ENCODE data around the gene CERS3.
A peak's percentile ranks its signal among the peaks of the same experiment; 100 is the strongest.

The CERS3 gene

DNA sequence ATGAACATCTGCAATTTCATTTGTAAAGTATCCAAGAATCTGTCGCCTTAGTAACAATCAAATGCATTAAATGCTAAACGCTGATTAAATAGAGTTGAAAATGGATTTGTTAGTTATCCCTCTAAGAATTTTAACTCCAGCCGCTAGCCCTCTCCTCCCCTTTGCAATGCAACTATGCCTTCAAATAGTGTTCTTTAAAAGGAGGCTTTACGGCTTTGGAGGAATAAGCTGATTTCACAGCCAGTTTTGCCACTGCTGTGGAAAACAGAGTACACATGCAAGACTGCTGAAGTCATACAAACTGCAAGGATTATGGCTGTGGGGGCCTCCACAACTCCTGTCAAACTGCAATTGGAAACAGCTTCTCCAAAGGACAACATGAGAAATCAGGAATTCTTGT is 89.2 kb downstream of the CERS3 start:
- TF ChIP-seq, protein P1, sequence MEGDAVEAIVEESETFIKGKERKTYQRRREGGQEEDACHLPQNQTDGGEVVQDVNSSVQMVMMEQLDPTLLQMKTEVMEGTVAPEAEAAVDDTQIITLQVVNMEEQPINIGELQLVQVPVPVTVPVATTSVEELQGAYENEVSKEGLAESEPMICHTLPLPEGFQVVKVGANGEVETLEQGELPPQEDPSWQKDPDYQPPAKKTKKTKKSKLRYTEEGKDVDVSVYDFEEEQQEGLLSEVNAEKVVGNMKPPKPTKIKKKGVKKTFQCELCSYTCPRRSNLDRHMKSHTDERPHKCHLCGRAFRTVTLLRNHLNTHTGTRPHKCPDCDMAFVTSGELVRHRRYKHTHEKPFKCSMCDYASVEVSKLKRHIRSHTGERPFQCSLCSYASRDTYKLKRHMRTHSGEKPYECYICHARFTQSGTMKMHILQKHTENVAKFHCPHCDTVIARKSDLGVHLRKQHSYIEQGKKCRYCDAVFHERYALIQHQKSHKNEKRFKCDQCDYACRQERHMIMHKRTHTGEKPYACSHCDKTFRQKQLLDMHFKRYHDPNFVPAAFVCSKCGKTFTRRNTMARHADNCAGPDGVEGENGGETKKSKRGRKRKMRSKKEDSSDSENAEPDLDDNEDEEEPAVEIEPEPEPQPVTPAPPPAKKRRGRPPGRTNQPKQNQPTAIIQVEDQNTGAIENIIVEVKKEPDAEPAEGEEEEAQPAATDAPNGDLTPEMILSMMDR (IDR thresholded peaks at IDR 0.05; ENCODE audit: poor library complexity, severe bottlenecking), result no peak
- H3K36me3 ChIP-seq (ENCODE audit: low read depth), result no peaks in the 10 kb centered on the region
- no peaks in the 10 kb centered on the region for H3K9me3 ChIP-seq (ENCODE audit: severe bottlenecking)
- H3K4me1 ChIP-seq (ENCODE audit: insufficient read depth, poor library complexity, severe bottlenecking), result no peaks in the 10 kb centered on the region
- no peak for ATAC-seq (ENCODE audit: low read depth)
- H3K27me3 ChIP-seq (ENCODE audit: insufficient read depth, poor library complexity, severe bottlenecking), result no peaks in the 10 kb centered on the region
- no peak overlapping the region for H3K27ac ChIP-seq (ENCODE audit: poor library complexity, severe bottlenecking)
- no peak for DNase-seq (ENCODE audit: low spot score)
- no peak overlapping the region for H3K4me3 ChIP-seq (ENCODE audit: severe bottlenecking)

DNA sequence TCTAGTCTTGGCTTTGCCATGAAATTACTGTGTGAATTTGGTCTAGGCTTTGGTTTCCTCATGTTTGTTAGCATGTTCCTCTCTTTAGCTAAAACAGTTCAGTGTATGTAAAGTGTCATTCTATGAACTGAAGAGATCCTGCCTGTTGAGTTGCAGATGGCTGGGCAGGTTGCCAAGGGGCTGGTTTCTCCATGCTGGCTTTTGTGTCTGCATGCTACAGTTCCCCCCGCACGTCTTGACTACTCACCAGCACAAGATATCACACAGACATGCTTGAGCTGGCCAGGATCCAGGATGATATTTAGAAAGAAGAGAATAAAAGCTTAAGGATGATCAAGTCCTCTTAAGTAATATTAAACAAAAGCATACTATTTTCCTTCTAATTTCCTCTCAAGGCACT is 90.2 kb downstream of the CERS3 start:
- Histone ChIP-seq H3K4me3 (ENCODE audit: severe bottlenecking) (no peak overlapping the region), H3K27ac (ENCODE audit: poor library complexity, severe bottlenecking) (no peak overlapping the region), H3K36me3 (ENCODE audit: low read depth) (no peaks in the 10 kb centered on the region), H3K4me1 (ENCODE audit: insufficient read depth, poor library complexity, severe bottlenecking) (no peaks in the 10 kb centered on the region), H3K9me3 (ENCODE audit: severe bottlenecking) (no peaks in the 10 kb centered on the region), H3K27me3 (ENCODE audit: insufficient read depth, poor library complexity, severe bottlenecking) (no peaks in the 10 kb centered on the region)
- DNase-seq (ENCODE audit: low spot score) (peak; percentile 87), ATAC-seq (ENCODE audit: low read depth) (peak; percentile 74)
- TF ChIP-seq, protein P1 (IDR thresholded peaks at IDR 0.05; ENCODE audit: poor library complexity, severe bottlenecking), result no peak

DNA sequence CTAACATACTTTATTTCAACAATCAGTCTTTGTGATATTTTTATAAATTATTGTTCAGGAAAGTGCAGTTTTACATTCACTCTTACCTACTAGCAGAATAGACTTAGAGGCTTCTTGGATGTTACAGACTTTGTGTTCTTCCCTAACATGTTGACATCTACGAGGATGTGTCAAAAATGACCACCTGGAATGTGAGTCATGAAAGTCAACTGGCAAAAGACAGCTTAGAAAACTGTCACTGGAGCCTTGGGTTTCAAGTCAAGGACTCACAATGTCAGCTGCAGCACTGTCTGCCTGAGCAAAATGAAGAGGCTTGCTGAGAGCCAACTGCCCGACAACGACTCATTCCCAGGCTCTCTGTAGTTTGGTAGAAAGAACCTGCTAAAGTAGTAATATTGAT is 91.5 kb downstream of the CERS3 start:
- TF ChIP-seq, protein P1 (IDR thresholded peaks at IDR 0.05; ENCODE audit: poor library complexity, severe bottlenecking), result no peak
- ATAC-seq (ENCODE audit: low read depth) (no peak), DNase-seq (ENCODE audit: low spot score) (no peak)
- no peaks in the 10 kb centered on the region for H3K9me3 ChIP-seq (ENCODE audit: severe bottlenecking)
- no peak overlapping the region for H3K27ac ChIP-seq (ENCODE audit: poor library complexity, severe bottlenecking)
- H3K36me3 ChIP-seq (ENCODE audit: low read depth), result no peaks in the 10 kb centered on the region
- no peaks in the 10 kb centered on the region for H3K27me3 ChIP-seq (ENCODE audit: insufficient read depth, poor library complexity, severe bottlenecking)
- no peak overlapping the region for H3K4me3 ChIP-seq (ENCODE audit: severe bottlenecking)
- H3K4me1 ChIP-seq (ENCODE audit: insufficient read depth, poor library complexity, severe bottlenecking), result no peaks in the 10 kb centered on the region

DNA sequence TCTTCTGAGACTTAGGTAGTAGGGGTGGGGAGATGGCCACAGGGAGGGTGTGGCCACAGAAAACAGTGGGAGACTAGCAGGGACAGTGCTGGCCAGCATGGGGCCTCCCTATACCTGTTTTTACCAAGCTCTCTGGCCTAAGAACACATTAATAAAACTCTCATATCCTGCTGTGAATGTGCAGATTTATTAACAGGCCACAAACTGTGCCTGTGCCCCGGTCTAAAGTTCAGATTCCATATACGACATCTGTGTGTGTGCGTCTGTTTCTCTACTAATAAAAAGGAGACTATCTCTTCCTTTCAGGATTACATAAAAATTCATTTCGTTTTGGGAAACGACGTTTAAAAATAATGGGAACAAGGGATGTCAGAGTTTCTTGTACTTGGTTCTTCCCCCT is 94.2 kb downstream of the CERS3 start:
- Histone ChIP-seq H3K9me3 (ENCODE audit: severe bottlenecking) (no peaks in the 10 kb centered on the region), H3K27me3 (ENCODE audit: insufficient read depth, poor library complexity, severe bottlenecking) (no peaks in the 10 kb centered on the region), H3K27ac (ENCODE audit: poor library complexity, severe bottlenecking) (no peak overlapping the region), H3K36me3 (ENCODE audit: low read depth) (no peaks in the 10 kb centered on the region), H3K4me3 (ENCODE audit: severe bottlenecking) (no peak overlapping the region), H3K4me1 (ENCODE audit: insufficient read depth, poor library complexity, severe bottlenecking) (no peaks in the 10 kb centered on the region)
- TF ChIP-seq, protein P1 (IDR thresholded peaks at IDR 0.05; ENCODE audit: poor library complexity, severe bottlenecking), result no peak
- ATAC-seq (ENCODE audit: low read depth) (no peak), DNase-seq (ENCODE audit: low spot score) (no peak)

DNA sequence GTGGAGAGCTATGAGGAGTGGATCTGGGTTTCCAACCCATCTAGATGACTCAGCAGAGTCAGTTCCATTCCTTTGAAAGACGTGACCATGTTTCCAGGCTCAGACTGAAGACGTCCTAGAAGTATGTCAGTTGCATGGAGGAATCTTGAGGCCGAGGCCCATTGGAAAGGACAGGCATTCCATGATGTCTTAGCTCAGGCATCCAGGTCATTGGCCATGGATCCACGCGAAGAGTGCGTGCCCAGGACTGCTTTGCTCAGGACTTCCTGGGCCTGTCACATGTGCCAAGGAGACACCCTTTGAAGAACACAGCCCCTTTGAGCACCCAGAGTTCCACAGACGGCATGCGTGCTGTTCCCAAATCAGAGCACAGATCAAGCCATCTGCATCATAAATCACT is 94.7 kb downstream of the CERS3 start:
- Histone ChIP-seq H3K27ac (ENCODE audit: poor library complexity, severe bottlenecking) (no peak overlapping the region), H3K9me3 (ENCODE audit: severe bottlenecking) (no peaks in the 10 kb centered on the region), H3K4me3 (ENCODE audit: severe bottlenecking) (no peak overlapping the region), H3K4me1 (ENCODE audit: insufficient read depth, poor library complexity, severe bottlenecking) (no peaks in the 10 kb centered on the region), H3K27me3 (ENCODE audit: insufficient read depth, poor library complexity, severe bottlenecking) (no peaks in the 10 kb centered on the region), H3K36me3 (ENCODE audit: low read depth) (no peaks in the 10 kb centered on the region)
- no peak for ATAC-seq (ENCODE audit: low read depth)
- DNase-seq (ENCODE audit: low spot score), result no peak
- TF ChIP-seq, protein P1 (IDR thresholded peaks at IDR 0.05; ENCODE audit: poor library complexity, severe bottlenecking), result no peak

Data from RWPE2 (cell line).